H1 (cell line): Measurements from ENCODE around the gene PLK4. TPM values are rescaled to one million over a fixed set of nuclear protein-coding genes. Genes with fewer than 3 reads are reported as not detected.

Experiments
- CTCF ChIA-PET: fragments of 300-600 bp; sonication (Branson Sonifier 250); formaldehyde crosslinking; loops from one replicate; lab custom pipeline; 2021; ENCODE audit not compliant: partially characterized antibody; lab: Charles Lee
- POLR2A ChIA-PET: fragments of 300-600 bp; sonication (Branson Sonifier 250); formaldehyde crosslinking; loops from one replicate; lab custom pipeline; 2021; ENCODE audit warnings: inconsistent platforms; ENCODE audit not compliant: partially characterized antibody; lab: Charles Lee
- DNase-seq, 2 experiments: peaks; one replicate each; pipeline versions ENCODE4 v3.0.0 to v3.0.0-alpha.2; 2010 to 2022; ENCODE audit warnings: low spot score in 2 of 2, low read depth in 1 of 2, mixed read lengths in 1 of 2
- FAIRE-seq: peaks from 2 replicates; lab custom pipeline; 2011; peaks lifted over from hg19 to GRCh38; lab: Jason Lieb, UNC
- H2AFZ ChIP-seq: 2 replicates; pipeline ENCODE4 v1.8.1; 2012; ENCODE audit warnings: low read length, inconsistent platforms
- H2AK5ac ChIP-seq: 2 replicates; pipeline ENCODE4 v1.6.1; 2013; ENCODE audit warnings: low read depth, low read length
- H2BK120ac ChIP-seq: replicated peaks from 2 replicates; pipeline ENCODE3; 2013; ENCODE audit warnings: low read depth, low read length, inconsistent platforms
- H2BK12ac ChIP-seq: 2 replicates; pipeline ENCODE4 v1.6.1; 2013; ENCODE audit warnings: low read depth, low read length
- H2BK15ac ChIP-seq: 2 replicates; pipeline ENCODE4 v1.6.1; 2013; ENCODE audit warnings: low read length
- H2BK20ac ChIP-seq: 2 replicates; pipeline ENCODE4 v1.6.1; 2013; ENCODE audit warnings: low read length
- H2BK5ac ChIP-seq: 2 replicates; pipeline ENCODE4 v1.6.1; 2013; ENCODE audit warnings: low read depth, low read length
- H3K14ac ChIP-seq: 2 replicates; pipeline ENCODE4 v1.6.1; 2013; ENCODE audit warnings: inconsistent platforms; ENCODE audit not compliant: insufficient read length
- H3K18ac ChIP-seq: 2 replicates; pipeline ENCODE4 v1.6.1; 2013; ENCODE audit warnings: low read length; ENCODE audit errors: extremely low read depth
- H3K23ac ChIP-seq: 2 replicates; pipeline ENCODE4 v1.6.1; 2013; ENCODE audit warnings: inconsistent platforms; ENCODE audit not compliant: insufficient read length
- H3K23me2 ChIP-seq: 2 replicates; pipeline ENCODE4 v1.6.1; 2013; ENCODE audit warnings: low read depth, low read length
- H3K27ac ChIP-seq: 2 replicates; pipeline ENCODE4 v1.6.1; 2011; ENCODE audit warnings: low read depth, low read length, inconsistent platforms
- H3K27me3 ChIP-seq, 4 experiments: replicated peaks in 1 of 4; 1 replicate in 1 of 4; 2 replicates in 3 of 4; pipeline versions ENCODE4 v1.6.1 to v1.8.1; 2011 to 2013; ENCODE audit warnings: low read length in 3 of 4, mild to moderate bottlenecking in 3 of 4, inconsistent platforms in 2 of 4, mixed read lengths in 2 of 4, moderate library complexity in 1 of 4; ENCODE audit not compliant: control insufficient read depth in 3 of 4, insufficient read depth in 3 of 4; ENCODE audit errors: extremely low read depth in 1 of 4
- H3K36me3 ChIP-seq, 4 experiments: 2 replicates each; pipeline versions ENCODE4 v1.6.1 to v1.8.1; 2011 to 2013; ENCODE audit warnings: mild to moderate bottlenecking in 4 of 4, low read length in 3 of 4, moderate library complexity in 2 of 4, control low read depth in 1 of 4, inconsistent platforms in 1 of 4; ENCODE audit not compliant: insufficient read depth in 4 of 4, control insufficient read depth in 2 of 4
- H3K4ac ChIP-seq: replicated peaks from 2 replicates; pipeline ENCODE3; 2013; ENCODE audit warnings: low read length, low read depth, mixed read lengths, inconsistent platforms; ENCODE audit not compliant: insufficient read length
- H3K4me1 ChIP-seq, 4 experiments: replicated peaks in 1 of 4; 1 replicate in 1 of 4; 2 replicates in 3 of 4; pipeline versions ENCODE4 v1.6.1 to v1.8.1; 2011 to 2013; ENCODE audit warnings: low read length in 3 of 4, inconsistent platforms in 2 of 4, mixed read lengths in 1 of 4; ENCODE audit not compliant: insufficient read depth in 4 of 4, control insufficient read depth in 3 of 4
- H3K4me2 ChIP-seq, 2 experiments: 2 replicates each; pipeline versions ENCODE4 v1.6.1 to v1.8.1; 2011 to 2013; ENCODE audit warnings: low read depth in 2 of 2, low read length in 2 of 2, control low read depth in 1 of 2, inconsistent platforms in 1 of 2, mild to moderate bottlenecking in 1 of 2; ENCODE audit not compliant: insufficient read depth in 1 of 2
- H3K4me3 ChIP-seq, 4 experiments: fragments of 200-600, 300-600 bp in 1 of 4; sonication (generic), shearing (Covaris generic), sonication (Bioruptor Twin) in 1 of 4; 2 replicates each; pipeline versions ENCODE4 v1.5.1 to v1.8.1; 2011 to 2016; ENCODE audit warnings: low read length in 4 of 4, low read depth in 3 of 4, control low read depth in 2 of 4, inconsistent platforms in 2 of 4, mild to moderate bottlenecking in 2 of 4, mixed read lengths in 1 of 4, moderate library complexity in 1 of 4; ENCODE audit not compliant: insufficient read depth in 2 of 4; ENCODE audit errors: extremely low read depth in 1 of 4
- H3K56ac ChIP-seq: replicated peaks from 2 replicates; pipeline ENCODE3; 2013; ENCODE audit warnings: low read depth, mild to moderate bottlenecking, mixed read lengths, low read length, inconsistent platforms; ENCODE audit not compliant: insufficient read length
- H3K79me1 ChIP-seq: 2 replicates; pipeline ENCODE4 v1.6.1; 2013; ENCODE audit warnings: low read depth, low read length, control low read depth
- H3K79me2 ChIP-seq, 2 experiments: 2 replicates each; pipeline versions ENCODE4 v1.6.1 to v1.8.1; 2012 to 2013; ENCODE audit warnings: low read length in 2 of 2, mild to moderate bottlenecking in 2 of 2, inconsistent platforms in 1 of 2; ENCODE audit not compliant: insufficient read depth in 2 of 2, control insufficient read depth in 1 of 2
- H3K9ac ChIP-seq, 4 experiments: replicated peaks in 1 of 4; 1 replicate in 1 of 4; 2 replicates in 3 of 4; pipeline versions ENCODE4 v1.6.1 to v1.8.1; 2011 to 2013; ENCODE audit warnings: low read depth in 3 of 4, low read length in 3 of 4, control low read depth in 2 of 4, mild to moderate bottlenecking in 2 of 4, moderate library complexity in 2 of 4, inconsistent platforms in 1 of 4; ENCODE audit errors: extremely low read depth in 1 of 4
- H3K9me3 ChIP-seq, 2 experiments: 2 replicates each; pipeline versions ENCODE4 v1.6.1 to v1.8.1; 2012 to 2013; ENCODE audit warnings: mild to moderate bottlenecking in 2 of 2, moderate library complexity in 2 of 2, control low read depth in 1 of 2, inconsistent platforms in 1 of 2, low read depth in 1 of 2, low read length in 1 of 2, mixed read lengths in 1 of 2; ENCODE audit not compliant: insufficient read depth in 2 of 2
- H4K20me1 ChIP-seq, 2 experiments: replicated peaks in 1 of 2; 2 replicates each; pipeline versions ENCODE3 to v1.8.1; 2011 to 2013; ENCODE audit warnings: inconsistent platforms in 2 of 2, low read length in 2 of 2, mild to moderate bottlenecking in 1 of 2; ENCODE audit not compliant: insufficient read depth in 2 of 2, control insufficient read depth in 1 of 2
- H4K5ac ChIP-seq: 2 replicates; pipeline ENCODE4 v1.6.1; 2013; ENCODE audit warnings: low read length, low read depth, mixed read lengths, inconsistent platforms; ENCODE audit not compliant: insufficient read length
- H4K8ac ChIP-seq: 2 replicates; pipeline ENCODE4 v1.8.0; 2013; ENCODE audit warnings: mild to moderate bottlenecking, moderate library complexity, low read length, inconsistent platforms; ENCODE audit not compliant: insufficient read depth; ENCODE audit errors: extremely low read depth
- H4K91ac ChIP-seq: replicated peaks from 2 replicates; pipeline ENCODE3; 2013; ENCODE audit warnings: low read length, mixed read lengths, inconsistent platforms; ENCODE audit not compliant: insufficient read length
- BRCA1 ChIP-seq: IDR thresholded peaks from 2 replicates; pipeline ENCODE4 v1.6.1; 2012; ENCODE audit warnings: low read depth, low read length, improper control_type of control experiment
- EGR1 ChIP-seq: IDR thresholded peaks from 2 replicates; pipeline ENCODE4 v1.6.1; 2011; ENCODE audit warnings: low read depth, low read length, borderline replicate concordance
- GTF2F1 ChIP-seq: IDR thresholded peaks from 2 replicates; pipeline ENCODE4 v1.6.1; 2012; ENCODE audit warnings: low read depth, low read length, improper control_type of control experiment, borderline replicate concordance
- HDAC2 ChIP-seq, 2 experiments: fragments of 300-600 bp in 1 of 2; sonication (generic) in 1 of 2; IDR thresholded peaks; 2 replicates each; pipeline ENCODE4 v1.6.1; 2011 to 2012; ENCODE audit warnings: low read depth in 2 of 2, low read length in 2 of 2, mild to moderate bottlenecking in 2 of 2, moderate library complexity in 2 of 2, borderline replicate concordance in 1 of 2, inconsistent platforms in 1 of 2
- JUN ChIP-seq: IDR thresholded peaks from 2 replicates; pipeline ENCODE4 v1.6.1; 2011; ENCODE audit warnings: low read depth, mild to moderate bottlenecking, improper control_type of control experiment, low read length
- MAFK ChIP-seq: IDR thresholded peaks from 2 replicates; pipeline ENCODE4 v1.6.1; 2012; ENCODE audit warnings: low read depth, mild to moderate bottlenecking, improper control_type of control experiment, low read length
- POU5F1 ChIP-seq: IDR thresholded peaks from 2 replicates; pipeline ENCODE4 v1.6.1; 2011; ENCODE audit warnings: low read depth, mild to moderate bottlenecking, low read length, moderate library complexity
- RAD21 ChIP-seq, 2 experiments: IDR thresholded peaks in 1 of 2; conservative IDR thresholded peaks in 1 of 2; 2 replicates each; pipeline ENCODE4 v1.6.1; 2011; ENCODE audit warnings: low read depth in 2 of 2, low read length in 2 of 2, improper control_type of control experiment in 1 of 2, inconsistent platforms in 1 of 2, mild to moderate bottlenecking in 1 of 2, moderate library complexity in 1 of 2
- RXRA ChIP-seq: IDR thresholded peaks from 2 replicates; pipeline ENCODE4 v1.6.1; 2011; ENCODE audit warnings: low read depth, mild to moderate bottlenecking, low read length, moderate library complexity; ENCODE audit not compliant: insufficient read depth
- SIRT6 ChIP-seq: IDR thresholded peaks from one replicate; pipeline ENCODE4 v1.7.1; 2012; ENCODE audit warnings: low read length, inconsistent platforms
- SP4 ChIP-seq: IDR thresholded peaks from 2 replicates; pipeline ENCODE4 v1.6.1; 2012; ENCODE audit warnings: low read length, inconsistent platforms
- SRF ChIP-seq: IDR thresholded peaks from 2 replicates; pipeline ENCODE4 v1.6.1; 2011; ENCODE audit warnings: mild to moderate bottlenecking, low read depth, low read length, moderate library complexity
- ZNF274 ChIP-seq: IDR thresholded peaks from 2 replicates; pipeline ENCODE4 v1.7.0; 2012; ENCODE audit warnings: low read length, borderline replicate concordance; ENCODE audit errors: extremely low read depth
- WGBS, 2 experiments: shearing (Covaris generic) in 1 of 2; methylation state at CpG; one replicate each; pipeline versions ENCODE4 v1.1.6 to v1.1.7; 2013 to 2015; ENCODE audit warnings: low lambda C conversion rate in 2 of 2, mixed read lengths in 2 of 2, inconsistent platforms in 1 of 2, low coverage in 1 of 2, missing lambda C conversion rate in 1 of 2; ENCODE audit not compliant: insufficient replicate concordance in 2 of 2, insufficient coverage in 1 of 2, insufficient read length in 1 of 2; ENCODE audit errors: extremely low coverage in 1 of 2, missing lambda C conversion rate in 1 of 2; 5-methylcytosine and 5-hydroxymethylcytosine counted together
- polyA plus RNA-seq, 7 experiments: library from polyadenylated mRNA; depleted of rRNA in 3 of 7; stranded (reverse) in 5 of 7; unstranded in 2 of 7; fragments of >200 nt in 5 of 7; fragments of 200-250 nt in 2 of 7; gene quantifications; 1 replicate in 5 of 7; 2 replicates in 1 of 7; 4 replicates in 1 of 7; pipeline versions ENCODE4 v1.2.1 to v1.2.3, GENCODE V29; 2011 to 2013; ENCODE audit warnings: missing spikeins in 2 of 7, mixed read lengths in 2 of 7
- total RNA-seq: library from RNA; stranded (reverse); fragmentation: NEBNext Ultra II Directional; extraction: Animal tissue kit (Norgen Biotek cat#: 25700); gene quantifications from 2 replicates; pipeline ENCODE4 v1.2.1, GENCODE V29; 2021

PLK4 gene
- total and polyA plus RNA-seq, 2 of the 8 experiments (the other 6 are each of a cell fraction or from before 2014, with no cell fraction given), result 23.3 to 35.2 TPM

DNA sequence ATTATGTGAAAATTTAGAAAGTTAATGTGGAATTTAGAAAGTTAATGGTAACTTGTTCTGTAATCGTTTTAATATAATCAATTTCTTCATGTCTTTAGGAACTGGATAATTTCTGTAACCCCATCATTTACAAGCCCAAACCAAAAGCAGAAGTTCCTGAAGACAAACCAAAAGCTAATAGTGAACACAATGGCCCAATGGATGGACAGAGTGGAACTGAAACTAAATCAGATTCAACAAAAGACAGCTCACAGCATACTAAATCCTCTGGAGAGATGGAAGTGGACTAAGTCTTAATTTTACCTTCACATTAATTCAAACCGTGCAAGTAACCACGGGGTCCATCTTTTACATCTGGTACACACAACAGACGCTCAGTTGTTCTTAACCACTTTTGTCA is 48.1 kb upstream of the PLK4 start:
- no peak overlapping the region for H4K8ac ChIP-seq
- no peaks in the 10 kb centered on the region for H3K79me2 ChIP-seq
- no peak overlapping the region for H2BK15ac ChIP-seq
- no peak overlapping the region for H2AFZ ChIP-seq
- no peak overlapping the region for H3K18ac ChIP-seq
- no peaks in the 10 kb centered on the region for H3K9me3 ChIP-seq
- H2BK12ac ChIP-seq, result no peak overlapping the region
- no peak overlapping the region for H4K91ac ChIP-seq
- ChIA-PET CTCF (no interaction called here), POLR2A (interaction anchor here (1.4 kb wide), 1 partner anchor 48 kb away, joined by 3 read pairs; the partner anchor contains the start of gene PLK4)
- H3K4me2 ChIP-seq, result no peak overlapping the region
- H2BK120ac ChIP-seq, result no peak overlapping the region
- H2BK5ac ChIP-seq, result no peak overlapping the region
- no peak overlapping the region for H3K4ac ChIP-seq
- no peaks in the 10 kb centered on the region for H3K79me1 ChIP-seq
- H3K56ac ChIP-seq, result no peak overlapping the region
- H2AK5ac ChIP-seq, result no peak overlapping the region
- WGBS, 2 experiments, result 88% methylated on average over 4 of the region's 4 CpGs; no CpG with 5 or more reads in 1 of the 2 experiments
- no peak overlapping the region for H2BK20ac ChIP-seq
- no peaks in the 10 kb centered on the region for H3K36me3 ChIP-seq
- H3K4me3 ChIP-seq, result no peak overlapping the region
- H3K27ac ChIP-seq, result no peak overlapping the region
- H3K4me1 ChIP-seq, result no peaks in the 10 kb centered on the region
- no peak overlapping the region for H3K23ac ChIP-seq
- no peak overlapping the region for H4K5ac ChIP-seq
- H3K9ac ChIP-seq, result no peak overlapping the region
- H3K14ac ChIP-seq, result no peak overlapping the region
- H3K27me3 ChIP-seq, result no peaks in the 10 kb centered on the region
- no peaks in the 10 kb centered on the region for H4K20me1 ChIP-seq
- FAIRE-seq (no peak), DNase-seq (no peak)
- no peaks in the 10 kb centered on the region for H3K23me2 ChIP-seq
- TF ChIP-seq RXRA (no peak), SRF (no peak), GTF2F1 (no peak), MAFK (no peak), SP4 (no peak), BRCA1 (no peak), RAD21 (IDR thresholded peaks at IDR 0.05 in 1 of 2, conservative IDR thresholded peaks at IDR 0.05 in 1 of 2; ENCODE audit: low read depth in 2 of 2, low read length in 2 of 2) (no peak), EGR1 (no peak), ZNF274 (no peak), HDAC2 (IDR thresholded peaks at IDR 0.05; ENCODE audit: borderline replicate concordance in 1 of 2, low read depth in 2 of 2, low read length in 2 of 2) (no peak), JUN (no peak), POU5F1 (no peak), SIRT6 (no peak)
